Inferior parietal cortex (tissue), 1 donor: ENCODE results near the gene CLASP1.
"Not testable (repeated sequence)": the region's sequence is repeated elsewhere in the genome, so short reads cannot be mapped to it uniquely, and the experiment has no call there.

Experiments used
- DNase-seq: peaks from one replicate; pipeline ENCODE4 v3.0.0-alpha.2; 2016; ENCODE audit errors: extremely low spot score

The CLASP1 gene

DNA sequence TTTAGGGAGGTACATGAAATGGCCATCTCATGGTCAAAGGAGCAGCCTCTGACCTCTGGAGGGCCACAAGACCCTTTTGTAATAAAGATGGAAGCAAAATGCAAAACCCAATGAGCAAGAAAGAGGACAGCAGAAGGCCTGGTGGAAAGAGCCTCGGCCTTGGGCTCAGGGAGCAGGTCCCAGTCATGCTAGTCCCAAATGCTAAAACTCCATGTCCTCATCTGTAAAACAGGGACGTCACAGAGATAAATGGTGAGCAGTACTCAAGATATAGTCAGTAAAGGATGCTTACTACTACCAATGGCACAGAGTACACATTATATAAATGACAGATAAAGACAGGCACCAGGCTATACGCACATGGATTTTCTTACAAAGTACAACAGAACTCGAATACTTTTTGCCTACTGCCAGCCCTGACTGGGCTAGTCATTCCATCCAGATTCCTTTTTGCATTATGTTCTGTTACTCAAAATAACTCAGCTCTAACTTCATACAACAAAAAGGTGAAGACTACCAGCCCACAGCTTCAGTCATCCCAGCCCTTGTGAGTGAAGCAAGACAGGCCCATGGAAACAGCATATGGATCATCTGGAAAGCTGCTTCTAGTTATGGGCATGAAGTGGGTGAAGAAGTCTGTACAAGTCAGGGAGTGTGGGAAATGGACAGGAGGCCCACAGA, 299.4 kb downstream of the CLASP1 start:
- DNase-seq, result no peak

DNA sequence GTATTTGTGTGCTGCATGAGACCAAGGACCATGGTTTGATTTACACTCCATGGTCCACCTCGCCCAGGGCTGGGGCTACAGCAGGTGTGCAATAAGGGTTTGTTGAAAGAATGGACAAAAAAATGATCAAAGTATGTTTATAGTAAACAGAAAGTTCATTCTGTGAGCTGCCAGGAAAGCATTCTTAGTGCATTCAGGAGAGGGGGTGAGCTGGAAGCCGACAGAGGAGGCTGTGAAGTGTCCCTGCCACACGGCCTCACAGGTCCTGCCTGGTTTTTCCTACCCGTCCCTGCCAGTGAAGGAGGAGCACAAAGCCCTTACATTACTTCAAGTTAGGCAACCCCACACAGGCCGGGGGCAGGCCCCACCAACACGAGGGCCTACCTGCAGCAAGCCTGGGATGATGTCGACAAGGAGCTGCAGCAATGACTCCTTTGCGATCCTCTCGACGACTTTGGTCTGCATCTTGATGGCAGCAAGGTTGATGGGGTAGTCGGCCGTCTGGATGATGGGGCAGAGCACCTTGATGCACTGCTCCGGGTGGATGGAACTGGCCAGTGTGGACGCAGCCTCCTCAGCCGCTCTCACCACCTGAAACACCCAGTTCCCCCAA, 301.0 kb downstream of the CLASP1 start:
- DNase-seq, result no peak

DNA sequence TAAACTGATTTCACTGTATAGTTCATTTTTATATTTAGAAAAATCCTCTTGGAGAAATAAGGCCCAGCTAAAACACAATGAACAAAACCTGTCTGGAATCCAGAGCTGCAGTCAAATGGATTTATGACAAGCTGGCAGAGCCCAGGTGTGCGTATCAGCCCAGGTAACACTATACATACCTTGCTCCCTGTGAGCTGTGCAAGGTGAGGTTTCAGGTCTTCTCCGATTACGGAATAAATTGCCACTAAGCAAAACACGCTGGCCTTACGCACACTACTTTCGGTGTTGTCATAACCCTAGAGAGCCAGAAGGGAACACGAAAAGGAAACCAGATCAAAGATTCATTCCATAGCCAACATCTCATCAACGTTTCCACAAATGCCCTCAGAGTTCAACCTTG, 302.4 kb downstream of the CLASP1 start:
- no peak for DNase-seq

DNA sequence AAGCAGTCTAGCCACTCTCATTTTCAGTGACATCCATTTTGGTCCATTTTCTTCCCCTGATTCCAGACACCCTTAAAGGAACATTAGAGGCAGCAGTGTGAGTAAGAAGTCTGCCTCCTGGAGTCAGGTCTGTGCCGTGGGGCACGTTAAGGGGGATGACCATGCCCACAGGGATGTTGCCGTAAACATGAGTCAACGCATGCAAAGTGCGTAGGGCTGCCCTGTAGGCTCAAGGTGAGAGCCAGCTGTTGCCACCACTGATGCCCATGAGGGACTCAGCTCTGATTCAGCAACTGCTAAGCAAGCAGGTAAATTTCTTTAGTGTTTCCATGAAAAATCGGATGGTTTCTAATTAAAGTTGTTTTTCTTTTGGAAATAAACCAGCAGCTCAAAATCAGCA, 302.9 kb downstream of the CLASP1 start:
- DNase-seq, result no peak

DNA sequence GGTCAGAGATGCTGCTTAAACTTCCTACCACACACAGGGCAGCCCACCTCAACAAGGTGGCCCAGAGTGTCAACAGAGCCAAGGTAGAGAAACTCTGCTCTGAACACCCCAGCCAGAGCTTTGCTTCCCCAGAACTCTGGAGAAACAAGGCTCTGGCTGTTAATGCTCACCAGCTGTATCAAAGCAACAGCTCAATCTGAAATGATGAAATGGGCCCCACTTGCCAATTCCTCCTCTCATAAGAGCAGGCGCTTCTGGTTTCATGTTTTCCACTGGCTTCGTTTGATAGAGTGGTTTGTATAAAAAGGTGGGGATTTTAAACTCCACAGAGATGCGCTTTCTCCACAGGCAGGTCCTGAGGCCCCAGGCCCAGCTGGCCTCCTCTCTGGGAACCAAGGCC, 303.4 kb downstream of the CLASP1 start:
- DNase-seq, result no peak

DNA sequence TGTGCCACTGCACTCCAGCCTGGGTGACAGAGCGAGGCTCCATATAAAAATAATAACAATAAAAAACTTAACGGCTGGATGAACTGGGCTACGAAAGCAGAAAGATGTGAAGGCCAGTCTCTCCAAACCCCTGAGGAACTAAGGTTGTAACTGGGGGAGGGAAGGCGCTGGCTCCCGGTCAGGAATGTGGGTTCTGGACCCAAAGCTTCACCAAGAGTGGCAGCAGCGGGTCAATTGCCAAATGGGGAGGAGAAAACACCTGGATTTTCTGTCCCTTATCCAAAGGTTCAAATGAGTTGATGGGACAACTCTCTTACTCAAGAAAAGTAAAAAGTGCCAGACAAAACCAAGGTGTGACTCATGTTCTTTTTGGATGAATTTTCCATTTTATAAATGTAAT, 304.2 kb downstream of the CLASP1 start:
- no peak for DNase-seq

DNA sequence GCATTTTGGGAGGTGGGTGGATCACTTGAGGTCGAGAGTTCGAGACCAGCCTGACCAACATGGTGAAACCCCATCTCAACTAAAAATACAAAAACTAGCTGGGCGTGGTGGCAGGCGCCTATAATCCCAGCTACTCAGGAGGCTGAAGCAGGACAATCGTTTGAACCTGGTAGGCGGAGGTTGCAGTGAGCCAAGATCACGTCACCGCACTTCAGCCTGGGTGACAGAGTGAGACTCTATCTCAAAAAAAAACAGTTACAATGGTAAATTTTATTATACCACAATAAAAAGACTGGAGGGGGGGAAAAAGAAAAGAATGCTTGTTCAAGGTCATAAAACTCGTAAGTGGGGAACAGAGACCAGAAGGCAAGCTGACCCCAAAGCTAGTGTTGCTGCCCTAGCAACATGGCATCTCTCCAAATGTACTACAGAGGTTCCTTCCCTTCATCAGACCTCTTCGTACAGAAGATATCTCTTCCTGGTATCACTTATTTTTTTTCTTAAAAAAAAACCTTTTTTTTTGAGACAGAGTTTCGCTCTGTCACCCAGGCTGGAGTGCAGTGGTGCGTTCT, 305.3 kb downstream of the CLASP1 start:
- not testable (repeated sequence) for DNase-seq

DNA sequence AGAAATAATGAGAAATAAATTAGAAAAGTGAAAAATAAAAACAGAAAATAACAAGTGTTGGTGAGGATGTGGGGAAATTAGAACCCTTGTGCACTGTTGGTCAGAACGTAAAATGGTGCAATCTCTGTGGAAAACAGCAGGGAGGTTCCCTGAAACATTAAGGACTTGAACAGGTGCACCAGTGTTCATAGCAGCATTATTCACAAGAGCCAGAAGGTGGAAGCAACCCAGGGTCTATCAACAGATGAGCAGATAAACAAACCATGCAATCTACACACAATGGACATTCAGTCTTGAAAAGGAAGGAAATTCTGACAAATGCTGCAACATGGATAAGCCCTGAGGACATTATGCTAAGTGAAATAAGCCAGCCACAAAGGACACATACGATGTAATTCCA, 306.1 kb downstream of the CLASP1 start:
- no peak for DNase-seq

DNA sequence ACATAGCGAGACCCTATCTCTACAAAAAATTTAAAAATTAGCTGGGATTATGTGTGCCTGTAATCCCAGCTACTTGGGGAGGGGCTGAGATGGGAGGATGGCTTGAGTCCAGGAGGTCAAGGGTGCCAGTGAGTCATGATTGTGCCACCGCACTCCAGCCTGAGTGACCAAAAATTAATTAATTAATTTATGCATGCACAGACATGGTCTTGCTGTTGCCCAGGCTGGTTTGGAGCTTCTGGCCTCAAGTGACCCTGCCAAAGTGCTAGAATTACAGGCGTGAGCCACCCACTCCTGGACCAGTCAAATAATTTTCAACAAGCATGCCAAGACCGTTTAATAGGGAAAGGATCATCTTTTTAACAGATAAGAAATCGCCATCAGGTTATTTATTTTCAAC, 306.5 kb downstream of the CLASP1 start:
- DNase-seq, result no peak

DNA sequence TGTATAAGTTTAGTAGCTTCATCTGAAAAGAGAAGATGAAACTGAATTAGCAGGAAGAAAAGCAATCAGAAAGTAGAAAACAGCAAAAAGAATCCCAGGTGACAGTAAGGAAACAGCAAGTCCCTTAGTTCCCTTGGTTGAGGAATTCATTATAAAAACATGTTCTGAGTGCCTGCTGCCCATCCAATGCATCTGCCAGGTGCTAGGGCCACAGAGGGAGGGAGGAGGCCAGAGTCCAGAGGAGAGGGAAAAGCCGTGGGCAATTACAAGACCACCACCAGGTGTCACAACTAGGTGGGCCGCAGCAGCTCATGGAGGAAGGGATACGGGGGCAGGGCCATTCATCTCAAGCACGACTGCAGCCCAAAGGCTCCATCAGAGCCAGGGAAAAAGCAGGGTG, 308.3 kb downstream of the CLASP1 start:
- no peak for DNase-seq

DNA sequence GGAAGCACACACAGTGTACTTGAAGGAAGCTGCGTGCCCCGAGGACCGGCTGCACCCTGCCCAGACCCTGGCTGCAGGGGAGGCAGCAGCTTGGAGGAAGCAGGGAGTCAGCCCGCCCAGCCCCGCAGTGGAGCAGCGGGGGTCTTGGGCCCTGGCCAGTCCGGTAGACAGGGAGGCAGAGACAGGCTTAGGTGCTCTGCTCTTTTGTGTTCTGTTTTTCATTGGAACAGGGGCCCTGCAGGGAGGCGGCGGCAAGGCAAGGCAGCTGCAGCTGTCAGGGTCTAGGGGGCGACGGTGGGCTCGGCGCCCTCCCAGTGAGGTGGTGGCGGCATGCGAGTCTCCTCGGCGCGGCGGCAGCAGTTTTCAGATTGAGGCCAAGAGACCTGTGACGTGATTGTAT, 311.0 kb downstream of the CLASP1 start:
- DNase-seq, result no peak

DNA sequence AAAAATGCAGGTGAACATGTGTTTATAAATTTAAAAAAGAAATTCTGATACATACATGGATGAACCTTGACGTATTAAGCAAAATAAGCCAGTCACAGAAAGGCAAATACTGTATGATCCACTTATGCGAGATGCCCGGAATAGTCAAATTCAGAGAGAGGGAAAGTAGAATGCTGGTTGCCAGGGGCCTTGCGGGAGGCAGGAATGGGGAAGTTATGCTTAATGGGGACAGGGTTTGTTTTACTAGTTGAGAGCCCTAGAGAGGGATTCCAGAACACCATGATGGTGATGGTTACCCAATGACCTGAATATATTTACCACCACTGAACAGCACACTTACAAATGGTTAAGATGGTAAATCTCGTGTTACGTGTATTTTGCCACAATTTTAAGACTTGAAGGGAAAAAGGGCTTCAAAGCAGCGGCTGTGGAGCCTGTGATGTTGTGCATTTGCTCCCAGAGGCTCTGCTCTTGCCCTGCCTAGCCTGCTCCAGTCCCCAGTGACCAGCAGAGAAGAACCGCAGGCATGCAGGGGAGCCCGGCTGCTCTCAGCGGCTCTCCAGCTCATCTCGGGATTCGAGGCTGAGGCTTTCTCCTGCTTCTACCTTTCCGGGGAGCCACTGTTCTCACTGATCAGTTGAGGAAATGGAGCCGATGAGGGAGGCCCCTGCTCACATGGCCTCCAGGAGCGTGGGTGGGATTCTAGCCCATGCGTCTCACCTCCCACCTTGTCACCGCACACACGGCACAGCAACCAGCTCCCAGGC, 312.6 kb downstream of the CLASP1 start:
- no peak for DNase-seq

DNA sequence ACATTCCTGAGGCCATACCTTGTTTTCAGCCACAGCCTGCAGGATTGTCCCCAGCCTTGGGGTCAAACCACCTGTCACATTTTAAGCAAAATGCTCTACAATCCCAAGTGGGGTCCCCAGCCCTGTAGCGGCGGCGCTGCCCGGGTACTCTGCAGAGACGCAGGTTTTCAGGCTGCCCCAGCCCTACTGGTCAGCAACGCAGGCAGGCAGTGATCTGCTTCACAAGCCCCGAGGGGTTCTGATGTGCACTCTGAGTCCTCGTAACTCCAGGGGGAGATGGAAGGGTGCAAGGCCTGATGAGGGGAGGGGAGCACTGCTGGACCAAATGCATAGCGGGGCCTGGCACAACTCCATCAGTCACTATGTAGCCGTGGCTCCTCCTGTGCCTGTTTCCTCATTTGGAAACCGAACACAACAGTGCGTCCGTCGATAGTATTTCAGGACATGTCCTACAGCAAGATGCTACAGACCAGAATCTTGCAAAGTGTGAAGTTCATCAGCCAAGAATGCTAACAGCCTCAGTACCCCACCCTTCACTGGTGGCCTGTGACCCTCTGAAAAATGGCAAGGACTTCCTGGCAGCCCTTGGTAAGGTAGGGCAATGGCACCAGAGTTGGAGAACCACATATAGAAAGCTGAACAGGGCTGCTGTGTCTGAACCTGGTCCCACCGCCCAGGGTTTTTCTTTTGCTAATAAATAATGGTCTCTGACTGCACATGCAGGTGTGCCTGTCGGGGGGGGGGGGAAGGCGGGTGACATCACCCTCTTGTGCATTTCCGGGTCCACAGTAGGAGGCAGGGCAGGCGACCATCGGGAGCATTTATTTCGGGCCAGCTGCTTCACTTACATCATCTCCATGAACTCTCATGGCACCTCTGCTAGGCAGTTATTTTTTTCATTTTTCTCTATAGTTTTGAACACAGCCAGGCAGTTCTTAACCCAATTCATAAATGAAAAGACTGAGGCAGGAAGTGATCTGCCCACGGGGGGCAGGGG, 313.7 kb downstream of the CLASP1 start:
- DNase-seq, result no peak

DNA sequence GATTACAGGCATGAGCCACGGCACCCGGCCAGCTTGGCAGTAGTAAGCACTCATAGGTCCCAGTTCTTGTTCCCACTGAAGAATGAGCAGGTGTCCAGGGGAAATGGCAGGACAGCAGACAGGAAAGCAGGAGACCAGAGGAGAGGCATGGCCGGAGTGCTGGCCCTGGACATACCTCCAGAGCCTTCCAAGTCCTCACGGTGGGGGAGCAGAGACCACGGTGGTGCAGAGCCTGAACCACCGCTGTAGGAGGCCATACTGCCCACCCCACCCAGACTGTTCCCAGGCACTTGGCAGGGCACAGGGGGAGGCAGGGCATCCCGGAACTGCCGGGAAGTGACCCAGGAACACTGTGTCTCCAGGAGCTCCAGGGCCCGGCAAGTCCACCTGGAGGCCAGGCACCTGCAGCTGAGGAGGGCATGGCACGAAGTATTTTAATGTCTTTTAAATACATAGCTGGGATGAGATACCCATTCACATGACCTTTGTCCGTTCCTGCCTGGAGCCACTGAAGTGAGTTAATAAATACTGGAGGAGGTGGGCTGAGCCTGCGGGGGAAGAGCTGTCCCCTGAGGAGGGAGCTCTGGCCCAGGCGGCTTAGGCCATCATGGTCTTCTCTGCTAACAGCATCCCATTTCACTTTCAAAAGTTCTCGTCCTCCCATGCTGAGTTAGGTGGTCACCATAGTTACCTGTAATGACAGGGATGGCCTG, 314.5 kb downstream of the CLASP1 start:
- no peak for DNase-seq

DNA sequence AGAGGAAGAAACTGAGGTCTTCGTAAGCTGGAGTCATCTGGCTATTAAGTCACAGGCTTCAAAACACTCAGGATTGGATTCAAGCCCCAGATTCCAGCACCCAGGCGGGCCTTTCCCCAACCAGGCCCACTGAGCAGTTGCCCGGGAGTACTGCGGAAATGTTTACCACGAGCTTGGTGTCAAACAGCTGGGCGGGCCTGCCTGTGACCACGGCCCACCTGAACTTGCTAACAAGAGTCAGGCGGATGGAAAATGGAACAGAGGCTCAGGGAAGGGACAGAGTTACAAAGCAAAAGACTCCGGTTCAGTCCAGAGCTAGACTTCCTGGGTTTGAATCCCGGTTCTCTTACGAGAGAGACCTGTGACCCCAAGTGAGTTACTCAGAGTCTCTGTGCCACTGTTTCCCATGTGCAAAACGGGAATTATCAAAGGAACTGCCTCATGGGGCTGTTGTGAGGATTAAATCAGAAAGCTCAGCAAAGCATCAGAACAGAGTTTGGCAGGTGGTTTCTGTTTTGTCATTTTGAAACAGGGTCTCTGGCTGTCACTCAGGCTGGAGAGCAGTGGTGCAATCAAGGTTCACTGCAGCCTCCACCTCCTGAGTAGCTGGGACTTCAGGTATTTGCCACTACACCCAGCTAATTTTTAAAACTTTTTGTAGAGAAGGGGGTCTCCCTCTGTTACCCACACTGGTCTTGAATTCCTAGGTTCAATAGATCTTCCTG, 315.3 kb downstream of the CLASP1 start:
- no peak for DNase-seq

DNA sequence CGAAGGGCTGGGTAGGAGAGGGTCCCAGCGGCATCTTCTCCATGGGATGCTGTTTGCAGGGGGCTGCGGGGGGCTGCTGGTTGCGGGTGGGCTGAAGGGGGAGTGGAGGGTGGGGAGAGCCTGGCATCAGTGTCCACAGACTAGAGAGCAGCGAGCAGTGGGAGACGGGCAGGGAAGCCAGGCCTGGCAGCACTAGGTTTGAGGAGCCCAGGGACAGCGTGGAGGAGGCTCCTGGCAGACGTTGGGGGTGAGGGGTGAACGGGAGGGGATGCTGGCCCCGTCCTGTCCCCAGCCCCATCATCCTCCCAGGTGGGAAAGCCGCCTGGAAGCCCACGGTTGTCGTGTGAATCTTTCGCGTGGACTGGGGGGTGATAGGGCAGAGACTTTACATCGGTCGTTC, 316.0 kb downstream of the CLASP1 start:
- no peak for DNase-seq

DNA sequence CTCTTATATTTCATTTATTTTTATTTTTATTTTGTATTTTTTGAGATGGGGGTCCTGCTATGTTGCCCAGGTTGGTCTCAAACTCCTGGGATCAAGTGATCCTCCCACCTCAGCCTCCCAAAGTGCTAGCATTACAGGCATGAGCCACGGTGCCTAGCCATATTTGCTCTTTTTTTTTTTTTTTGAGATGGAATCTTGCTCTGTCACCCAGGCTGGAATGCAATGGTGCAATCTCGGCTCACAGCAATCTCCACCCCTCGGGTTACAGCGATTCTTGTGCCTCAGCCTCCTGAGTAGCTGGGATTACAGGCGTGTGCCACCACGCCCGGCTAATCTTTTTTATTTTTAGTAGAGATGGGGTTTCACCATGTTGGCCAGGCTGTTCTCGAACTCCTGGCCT, 317.9 kb downstream of the CLASP1 start:
- not testable (repeated sequence) for DNase-seq

DNA sequence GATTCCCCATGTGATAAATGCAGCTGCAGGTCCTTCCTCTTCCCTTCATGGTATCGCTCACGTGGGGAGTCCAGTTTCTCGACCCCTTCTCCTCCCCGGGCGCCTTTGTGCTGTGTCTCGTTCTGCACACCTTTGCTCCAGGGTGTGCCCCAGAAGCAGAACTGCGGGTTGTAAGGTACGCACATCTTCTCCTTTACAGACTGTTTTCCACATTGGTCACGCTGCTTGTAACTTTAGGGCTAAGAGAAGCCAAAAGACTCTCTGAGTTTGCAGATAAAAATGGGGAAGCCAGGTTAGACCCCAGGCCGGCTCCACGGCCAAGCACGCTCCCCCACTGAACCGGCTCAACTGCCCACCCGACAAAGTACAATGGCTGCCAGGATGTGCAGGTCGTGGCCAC, 318.3 kb downstream of the CLASP1 start:
- DNase-seq, result no peak

DNA sequence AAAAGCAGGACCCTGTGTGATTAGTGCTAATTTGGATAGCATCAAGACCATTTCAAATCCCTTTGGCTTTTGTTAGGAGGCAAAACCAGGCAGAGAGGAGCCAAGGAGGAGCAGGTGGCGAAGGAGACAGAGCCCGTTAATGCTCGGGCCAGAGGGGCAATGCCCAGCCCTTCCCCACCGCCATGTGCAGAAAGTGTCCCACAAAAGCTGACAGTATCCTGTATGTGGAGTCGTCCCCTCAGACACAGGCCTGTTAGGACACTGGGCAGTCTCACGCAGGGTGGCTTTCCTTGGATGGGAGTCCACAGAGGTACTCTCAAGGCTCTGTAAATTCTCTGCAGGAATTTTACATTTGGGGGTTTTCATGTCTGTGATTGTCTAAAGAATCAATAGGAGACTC, 319.5 kb downstream of the CLASP1 start:
- no peak for DNase-seq

DNA sequence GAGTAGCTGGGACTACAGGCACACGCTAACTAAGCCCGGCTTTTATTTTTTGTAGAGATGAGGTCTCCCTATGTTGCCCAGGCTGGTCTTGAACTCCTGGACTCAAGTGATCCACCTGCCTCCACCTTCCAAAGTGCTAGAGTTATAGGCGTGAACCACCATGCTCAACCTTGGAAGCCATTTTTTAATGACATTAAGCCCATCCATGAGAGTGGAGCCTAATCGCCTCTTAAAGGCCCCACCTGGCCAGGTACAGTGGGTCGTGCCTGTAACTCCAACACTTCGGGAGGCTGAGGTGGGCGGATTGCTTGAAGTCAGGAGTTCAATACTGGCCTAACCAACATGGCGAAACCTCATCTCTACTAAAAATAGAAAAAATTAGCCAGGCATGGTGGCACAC, 322.6 kb downstream of the CLASP1 start:
- no peak for DNase-seq
